Gastroesophageal sphincter (tissue), 4 donors: Measurements from ENCODE around the gene CFAP61. TPM values are rescaled to one million over a fixed set of nuclear protein-coding genes. Genes with fewer than 3 reads are reported as not detected.

ENCODE experiments used
- ATAC-seq: fragments of 150-250 bp; one replicate; pipeline ENCODE4 v1.9.1; 2016; ENCODE audit warnings: mild to moderate bottlenecking, moderate library complexity
- H3K27ac ChIP-seq, 4 donors: fragments of 200-600 bp; sonication (generic) in 3 of 4; 1 replicate in 3 of 4; 2 replicates in 1 of 4; pipeline ENCODE4 v1.5.1; 2016 to 2019
- H3K27me3 ChIP-seq: fragments of 200-600 bp; sonication (generic); one replicate; pipeline ENCODE4 v1.5.1; 2019
- H3K36me3 ChIP-seq, 2 donors: fragments of 200-600 bp; sonication (generic); one replicate each; pipeline ENCODE4 v1.5.1; 2019; ENCODE audit warnings: control low read depth in 1 of 2
- H3K4me1 ChIP-seq, 3 donors: fragments of 200-600 bp; sonication (generic); 1 replicate in 2 of 3; 2 replicates in 1 of 3; pipeline ENCODE4 v1.5.1; 2016 to 2019; ENCODE audit warnings: control low read depth in 2 of 3
- H3K4me3 ChIP-seq, 2 donors: fragments of 200-600 bp; sonication (generic); one replicate each; pipeline ENCODE4 v1.5.1; 2019; ENCODE audit warnings: mild to moderate bottlenecking in 1 of 2, moderate library complexity in 1 of 2
- H3K9me3 ChIP-seq, 3 donors: fragments of 200-600 bp; sonication (generic); one replicate each; pipeline ENCODE4 v1.5.1; 2017 to 2019; ENCODE audit warnings: control low read depth in 2 of 3
- EP300 ChIP-seq: sonication (generic); formaldehyde crosslinking; IDR thresholded peaks from one replicate; pipeline ENCODE4 v1.6.1; 2017; ENCODE audit warnings: antibody characterized with exemption, mild to moderate bottlenecking
- POLR2A ChIP-seq, 2 donors: fragments of 450-650 bp; IDR thresholded peaks; one replicate each; pipeline ENCODE4 v1.6.1; 2017; ENCODE audit warnings: antibody characterized with exemption in 2 of 2, mild to moderate bottlenecking in 2 of 2, moderate library complexity in 1 of 2
- POLR2AphosphoS5 ChIP-seq: sonication (generic); formaldehyde crosslinking; IDR thresholded peaks from one replicate; pipeline ENCODE4 v1.6.1; 2017; ENCODE audit warnings: antibody characterized with exemption
- WGBS, 2 donors: methylation state at CpG; one replicate each; pipeline ENCODE4 v1.1.5; 2018; ENCODE audit warnings: low coverage in 1 of 2; 5-methylcytosine and 5-hydroxymethylcytosine counted together
- total RNA-seq, 4 donors: library from RNA; depleted of rRNA; stranded (reverse); fragments of >200 nt; gene quantifications; one replicate each; pipeline ENCODE4 v1.1.0, GENCODE V29; 2016
- TF ChIP-seq, protein P1 (sequence below), 4 experiments: fragments of 200-600 bp in 2 of 4; fragments of 450-650 bp in 2 of 4; sonication (generic) in 1 of 4; IDR thresholded peaks; one replicate each; pipeline ENCODE4 v1.5.1; 2017 to 2019; ENCODE audit warnings: antibody characterized with exemption in 4 of 4, mild to moderate bottlenecking in 2 of 4, moderate library complexity in 2 of 4

CFAP61 gene
- total RNA-seq, 4 donors from 2014 or later, result 0.27 to 0.54 (median 0.30) TPM; not detected in 1

DNA sequence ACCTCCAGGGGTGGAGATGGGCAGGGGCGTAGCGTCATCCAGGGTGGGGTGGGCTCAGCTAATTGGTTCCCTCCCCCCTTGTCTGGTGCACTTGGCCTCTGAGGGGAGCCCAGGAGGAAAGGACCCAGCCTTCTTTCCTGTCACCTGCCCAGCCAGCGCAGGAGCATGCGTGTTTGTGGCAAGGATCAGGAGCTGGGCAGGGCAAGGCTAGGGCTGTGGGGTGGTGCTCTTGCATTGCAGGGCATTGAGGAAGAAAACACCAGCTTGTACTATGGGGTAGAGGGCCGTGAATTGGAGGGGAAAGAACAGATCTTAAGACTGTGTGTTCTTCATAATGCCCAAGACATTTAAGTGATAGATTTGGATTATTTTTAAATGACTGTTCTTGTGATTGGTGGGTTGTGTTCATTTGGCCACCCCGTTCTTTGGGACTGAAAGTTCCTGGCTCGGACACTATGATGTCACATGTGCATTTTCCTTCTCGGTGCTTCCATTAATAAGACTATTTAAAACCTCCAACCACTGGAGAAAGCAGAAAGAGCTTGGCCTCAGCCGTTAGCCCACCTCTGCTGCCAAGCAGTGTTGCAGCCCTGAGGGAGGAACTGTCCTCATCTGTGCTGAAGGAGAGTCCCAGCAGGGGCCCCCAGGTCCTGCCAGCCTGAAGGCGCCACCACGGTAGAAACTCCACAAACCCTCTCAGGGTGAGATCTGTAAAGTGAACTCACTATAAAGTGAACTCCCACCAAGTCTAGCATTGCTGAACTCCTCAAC, 179.4 kb downstream of the CFAP61 start:
- H3K9me3 ChIP-seq, result peaks cover 0 to 6% (median 0%) of the 10 kb centered on the region in 3 donors
- WGBS, 2 donors, result 62 to 64% methylated on average over 4 to 5 of the region's 11 CpGs
- H3K27ac ChIP-seq, result no peak overlapping the region
- ATAC-seq, result no peak
- no peak overlapping the region for H3K4me3 ChIP-seq
- H3K4me1 ChIP-seq, result no peaks in the 10 kb centered on the region
- no peaks in the 10 kb centered on the region for H3K36me3 ChIP-seq
- H3K27me3 ChIP-seq, result peaks cover 9% of the 10 kb centered on the region
- TF ChIP-seq, protein P1, sequence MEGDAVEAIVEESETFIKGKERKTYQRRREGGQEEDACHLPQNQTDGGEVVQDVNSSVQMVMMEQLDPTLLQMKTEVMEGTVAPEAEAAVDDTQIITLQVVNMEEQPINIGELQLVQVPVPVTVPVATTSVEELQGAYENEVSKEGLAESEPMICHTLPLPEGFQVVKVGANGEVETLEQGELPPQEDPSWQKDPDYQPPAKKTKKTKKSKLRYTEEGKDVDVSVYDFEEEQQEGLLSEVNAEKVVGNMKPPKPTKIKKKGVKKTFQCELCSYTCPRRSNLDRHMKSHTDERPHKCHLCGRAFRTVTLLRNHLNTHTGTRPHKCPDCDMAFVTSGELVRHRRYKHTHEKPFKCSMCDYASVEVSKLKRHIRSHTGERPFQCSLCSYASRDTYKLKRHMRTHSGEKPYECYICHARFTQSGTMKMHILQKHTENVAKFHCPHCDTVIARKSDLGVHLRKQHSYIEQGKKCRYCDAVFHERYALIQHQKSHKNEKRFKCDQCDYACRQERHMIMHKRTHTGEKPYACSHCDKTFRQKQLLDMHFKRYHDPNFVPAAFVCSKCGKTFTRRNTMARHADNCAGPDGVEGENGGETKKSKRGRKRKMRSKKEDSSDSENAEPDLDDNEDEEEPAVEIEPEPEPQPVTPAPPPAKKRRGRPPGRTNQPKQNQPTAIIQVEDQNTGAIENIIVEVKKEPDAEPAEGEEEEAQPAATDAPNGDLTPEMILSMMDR (IDR thresholded peaks at IDR 0.05), result no peak
- TF ChIP-seq POLR2A (IDR thresholded peaks at IDR 0.05) (no peak), POLR2AphosphoS5 (no peak), EP300 (no peak)

DNA sequence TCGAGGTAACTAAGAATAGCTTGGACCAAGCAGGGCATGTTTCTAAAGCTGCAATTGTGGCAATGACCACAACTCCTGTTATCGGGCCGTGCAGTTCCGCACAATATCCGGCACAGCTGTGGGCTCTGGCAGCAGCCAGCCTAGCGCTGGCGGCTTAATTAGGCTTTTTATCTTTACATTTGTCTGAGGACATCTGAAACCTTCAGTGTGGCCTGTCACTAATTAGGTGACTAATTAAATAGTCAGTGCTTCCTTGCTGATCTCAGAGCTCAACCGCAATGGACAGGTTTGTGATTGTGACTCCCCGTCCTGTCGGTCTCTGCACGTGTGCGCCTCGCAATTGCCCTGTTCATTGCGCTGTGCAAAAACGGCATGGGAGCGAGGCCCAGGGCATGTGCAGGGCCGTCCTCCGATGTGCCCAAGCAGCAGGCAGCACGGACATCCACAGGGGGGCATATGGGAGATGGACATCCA, 180.7 kb downstream of the CFAP61 start:
- TF ChIP-seq EP300 (no peak), POLR2AphosphoS5 (no peak), POLR2A (IDR thresholded peaks at IDR 0.05) (no peak)
- TF ChIP-seq, protein P1 (IDR thresholded peaks at IDR 0.05), result no peak
- WGBS, 2 donors, result 76 to 89% methylated on average over 7 to 10 of the region's 19 CpGs
- Histone ChIP-seq H3K4me1 (no peaks in the 10 kb centered on the region), H3K9me3 (no peaks in the 10 kb centered on the region), H3K27ac (no peak overlapping the region), H3K4me3 (no peak overlapping the region), H3K36me3 (no peaks in the 10 kb centered on the region), H3K27me3 (peaks cover 9% of the 10 kb centered on the region)
- no peak for ATAC-seq

DNA sequence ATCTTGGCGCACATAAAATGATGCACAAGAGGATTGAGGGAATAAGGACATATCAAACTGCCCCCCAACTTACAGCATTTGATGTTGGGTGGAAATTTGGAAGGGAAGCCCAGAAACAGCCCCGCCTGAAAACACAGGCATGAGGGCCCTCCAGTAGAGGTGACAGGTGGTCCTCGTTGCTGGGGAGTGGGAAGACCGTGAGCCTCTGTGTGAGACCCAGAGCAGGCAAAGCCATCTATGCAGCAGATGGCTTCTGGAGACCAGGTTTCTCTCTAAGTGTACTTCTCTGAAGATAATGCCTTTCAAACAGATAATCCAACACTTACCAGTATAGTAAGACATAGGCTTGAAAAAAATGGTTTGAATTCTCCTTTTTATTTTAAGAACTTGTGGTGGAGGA, 183.3 kb downstream of the CFAP61 start:
- 69 to 89% methylated on average over 3 of the region's 4 CpGs for WGBS, 2 donors
- Histone ChIP-seq H3K27me3 (peaks cover 9% of the 10 kb centered on the region), H3K4me3 (no peak overlapping the region), H3K27ac (no peak overlapping the region), H3K9me3 (no peaks in the 10 kb centered on the region), H3K4me1 (no peaks in the 10 kb centered on the region), H3K36me3 (no peaks in the 10 kb centered on the region)
- TF ChIP-seq EP300, result no peak
- TF ChIP-seq, protein P1 (IDR thresholded peaks at IDR 0.05), result no peak
- no peak for ATAC-seq

DNA sequence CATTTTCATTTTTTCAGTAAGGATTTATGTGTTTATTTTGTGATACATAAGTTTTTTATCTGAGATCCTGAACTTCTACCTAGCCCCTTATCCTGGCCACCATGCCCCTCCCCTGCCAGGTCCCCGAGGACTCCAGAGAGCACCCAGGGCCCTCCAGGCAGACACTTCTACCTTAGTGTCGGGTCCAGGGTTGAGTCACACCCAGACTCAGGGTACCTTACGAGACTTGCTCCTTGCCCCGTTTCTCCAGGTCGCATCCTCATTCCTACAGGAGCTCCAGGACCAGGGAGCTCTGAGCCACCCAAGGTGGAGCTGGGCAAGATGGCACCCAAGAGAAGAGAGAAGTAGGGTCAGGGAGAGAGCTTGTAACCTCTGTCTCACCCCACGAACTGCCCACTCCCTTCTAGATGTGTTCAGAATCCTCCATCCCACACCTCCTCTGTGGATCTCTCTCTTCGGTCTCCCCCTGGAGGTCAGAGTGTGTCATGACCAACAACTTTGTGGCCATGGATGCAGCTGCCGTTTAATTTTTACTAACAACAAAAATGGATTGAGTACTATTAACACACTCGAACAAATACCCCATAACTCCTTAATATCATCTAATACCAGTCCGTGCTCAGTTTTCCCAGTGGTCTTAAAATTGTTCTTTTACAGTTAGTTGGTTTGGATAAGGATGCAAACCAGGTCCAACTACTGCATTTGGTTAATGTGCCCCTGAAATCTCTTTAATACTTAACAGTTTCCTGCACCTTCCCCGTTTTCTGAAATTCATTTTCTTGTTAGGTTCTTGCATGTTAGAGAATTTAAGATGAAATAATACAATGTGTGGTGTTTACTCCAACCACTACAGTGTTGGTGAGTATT, 185.0 kb downstream of the CFAP61 start:
- TF ChIP-seq, protein P1 (IDR thresholded peaks at IDR 0.05), result peak; percentile 20 to 64 (median 46)
- TF ChIP-seq POLR2A (IDR thresholded peaks at IDR 0.05), result no peak
- no peak for TF ChIP-seq EP300
- no peak for TF ChIP-seq POLR2AphosphoS5
- Histone ChIP-seq H3K4me3 (no peak overlapping the region), H3K9me3 (no peaks in the 10 kb centered on the region), H3K36me3 (no peaks in the 10 kb centered on the region), H3K27ac (no peak overlapping the region), H3K27me3 (peaks cover 5% of the 10 kb centered on the region), H3K4me1 (no peaks in the 10 kb centered on the region)
- peak; percentile 41 for ATAC-seq
- WGBS, 2 donors, result 26 to 44% methylated on average over 7 to 9 of the region's 11 CpGs
